ENCODE data around the gene BAAT.

Gene BAAT

DNA sequence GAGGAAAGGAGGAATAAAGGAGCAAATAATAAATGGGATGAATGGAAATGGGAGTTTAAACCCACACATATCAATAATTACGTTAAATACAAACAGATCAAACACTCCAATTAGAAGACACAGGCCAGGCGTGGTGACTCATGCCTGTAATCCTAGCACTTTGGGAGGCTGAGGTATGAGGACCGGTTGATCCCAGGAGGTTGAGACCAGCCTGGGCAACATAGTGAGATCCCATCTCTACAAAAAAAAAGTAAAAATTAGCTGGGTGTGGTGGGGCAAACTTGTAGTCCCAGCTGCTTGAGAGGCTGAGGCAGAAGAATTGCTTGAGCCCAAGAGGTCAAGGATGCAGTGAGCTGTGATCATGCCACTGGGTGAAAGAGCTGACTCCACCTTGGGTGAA is 3.7 kb downstream of the BAAT start:
- DNase-seq (ENCODE audit: extremely low spot score): no peak

DNA sequence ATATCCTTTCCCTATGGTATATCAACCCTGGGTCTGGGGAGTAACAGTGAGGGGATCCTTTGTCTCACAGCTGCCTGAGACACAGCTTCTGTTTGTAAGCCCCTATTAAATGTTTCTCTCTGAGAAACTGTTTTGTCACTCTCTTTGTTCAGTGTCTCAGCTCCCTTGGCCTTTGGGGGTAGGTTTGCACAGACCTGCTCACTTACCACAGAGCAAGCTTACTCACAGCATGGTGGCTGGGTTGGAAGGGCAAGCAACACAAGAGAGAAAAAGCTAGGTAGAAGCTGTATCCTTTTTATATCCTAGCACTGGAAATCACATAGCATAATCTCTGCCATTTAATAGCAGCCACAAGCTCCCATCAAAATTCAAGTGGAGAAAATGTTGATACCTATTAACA is 4.5 kb downstream of the BAAT start:
- no peak for TF ChIP-seq FOXK2 (IDR thresholded peaks at IDR 0.05)
- no peak for TF ChIP-seq FOXM1 (IDR thresholded peaks at IDR 0.05; ENCODE audit: borderline replicate concordance)
- TF ChIP-seq NFRKB (IDR thresholded peaks at IDR 0.05): no peak
- no peak for TF ChIP-seq ARNT (IDR thresholded peaks at IDR 0.05)
- no peak for TF ChIP-seq CTBP1 (IDR thresholded peaks at IDR 0.05; ENCODE audit: borderline replicate concordance)
- TF ChIP-seq ELF4 (IDR thresholded peaks at IDR 0.05): no peak
- POLR2A ChIA-PET: no interaction called here
- CTCF ChIA-PET: no interaction called here
- DNase-seq (ENCODE audit: extremely low spot score): no peak

More for the DNA sequence above, 3.7 kb downstream of the BAAT start:
- ChIA-PET POLR2A (no interaction called here), CTCF (no interaction called here)
- no peak for TF ChIP-seq ZNF384 (IDR thresholded peaks at IDR 0.05)
- no peak for TF ChIP-seq CTBP1 (IDR thresholded peaks at IDR 0.05; ENCODE audit: borderline replicate concordance)
- no peak for TF ChIP-seq FOXA1 (IDR thresholded peaks at IDR 0.05)
- no peak for TF ChIP-seq SUZ12 (IDR thresholded peaks at IDR 0.05)
- TF ChIP-seq HDGF (IDR thresholded peaks at IDR 0.05; ENCODE audit: borderline replicate concordance): no peak
- no peak for TF ChIP-seq FOXK2 (IDR thresholded peaks at IDR 0.05)

DNA sequence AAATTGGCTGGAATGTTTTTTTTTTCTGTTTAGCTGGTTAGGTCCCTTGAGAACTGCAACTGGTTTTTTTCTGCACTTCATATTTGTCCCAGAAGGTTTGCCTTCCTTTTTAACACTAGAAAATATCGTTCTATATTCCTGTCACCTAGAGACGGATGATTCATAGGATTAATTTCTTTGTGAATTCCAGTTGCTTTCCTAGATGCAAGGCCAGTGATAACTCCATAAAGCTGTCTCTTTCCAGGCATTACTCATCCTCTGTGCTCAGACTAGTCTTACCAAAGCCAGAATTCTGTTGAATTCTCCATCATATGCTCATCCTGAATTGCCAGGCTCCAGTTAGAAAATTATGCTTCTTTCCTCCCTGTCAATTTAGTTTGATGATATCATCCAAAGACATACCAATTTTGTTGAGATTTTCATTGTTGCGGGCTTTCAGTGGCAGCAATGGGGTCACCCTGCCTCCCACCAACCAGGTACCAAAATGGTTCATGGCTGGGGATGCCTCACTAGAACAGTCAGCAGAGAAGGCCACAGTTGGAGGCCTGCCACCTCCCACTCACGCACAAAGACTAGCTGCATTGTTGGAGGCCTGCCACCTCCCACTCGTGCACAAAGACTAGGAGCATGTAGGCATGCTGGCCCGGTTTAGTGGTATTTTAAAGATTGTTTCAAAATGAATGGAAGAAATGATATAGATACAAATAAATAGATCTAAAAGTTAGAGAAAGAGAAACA is 8.5 kb downstream of the BAAT start:
- DNase-seq (ENCODE audit: extremely low spot score): no peak
- ChIA-PET POLR2A (interaction anchor here (1.3 kb wide), 1 partner anchor 22 kb away, joined by 4 read pairs; the partner anchor contains the start of genes MRPL50 and ZNF189), CTCF (no interaction called here)
- TF ChIP-seq FOXA1 (IDR thresholded peaks at IDR 0.05): no peak
- no peak for TF ChIP-seq L3MBTL2 (conservative IDR thresholded peaks at IDR 0.05)
- TF ChIP-seq FOXK2 (IDR thresholded peaks at IDR 0.05): no peak
- TF ChIP-seq ELF4 (IDR thresholded peaks at IDR 0.05): no peak
- TF ChIP-seq CTBP1 (IDR thresholded peaks at IDR 0.05; ENCODE audit: borderline replicate concordance): no peak
- TF ChIP-seq HDGF (IDR thresholded peaks at IDR 0.05; ENCODE audit: borderline replicate concordance): no peak
- no peak for TF ChIP-seq BHLHE40 (IDR thresholded peaks at IDR 0.05; ENCODE audit: borderline replicate concordance)
- TF ChIP-seq ZNF384 (IDR thresholded peaks at IDR 0.05): no peak
- no peak for TF ChIP-seq ARNT (IDR thresholded peaks at IDR 0.05)
- no peak for TF ChIP-seq SP1 (IDR thresholded peaks at IDR 0.05)
- no peak for TF ChIP-seq LEF1 (IDR thresholded peaks at IDR 0.05; ENCODE audit: borderline replicate concordance)
- TF ChIP-seq FOXM1 (IDR thresholded peaks at IDR 0.05; ENCODE audit: borderline replicate concordance): no peak
- TF ChIP-seq TARDBP (IDR thresholded peaks at IDR 0.05): no peak
- TF ChIP-seq, protein P1, sequence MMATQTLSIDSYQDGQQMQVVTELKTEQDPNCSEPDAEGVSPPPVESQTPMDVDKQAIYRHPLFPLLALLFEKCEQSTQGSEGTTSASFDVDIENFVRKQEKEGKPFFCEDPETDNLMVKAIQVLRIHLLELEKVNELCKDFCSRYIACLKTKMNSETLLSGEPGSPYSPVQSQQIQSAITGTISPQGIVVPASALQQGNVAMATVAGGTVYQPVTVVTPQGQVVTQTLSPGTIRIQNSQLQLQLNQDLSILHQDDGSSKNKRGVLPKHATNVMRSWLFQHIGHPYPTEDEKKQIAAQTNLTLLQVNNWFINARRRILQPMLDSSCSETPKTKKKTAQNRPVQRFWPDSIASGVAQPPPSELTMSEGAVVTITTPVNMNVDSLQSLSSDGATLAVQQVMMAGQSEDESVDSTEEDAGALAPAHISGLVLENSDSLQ (IDR thresholded peaks at IDR 0.05): no peak
- no peak for TF ChIP-seq NFRKB (IDR thresholded peaks at IDR 0.05)
- TF ChIP-seq SUZ12 (IDR thresholded peaks at IDR 0.05): no peak

DNA sequence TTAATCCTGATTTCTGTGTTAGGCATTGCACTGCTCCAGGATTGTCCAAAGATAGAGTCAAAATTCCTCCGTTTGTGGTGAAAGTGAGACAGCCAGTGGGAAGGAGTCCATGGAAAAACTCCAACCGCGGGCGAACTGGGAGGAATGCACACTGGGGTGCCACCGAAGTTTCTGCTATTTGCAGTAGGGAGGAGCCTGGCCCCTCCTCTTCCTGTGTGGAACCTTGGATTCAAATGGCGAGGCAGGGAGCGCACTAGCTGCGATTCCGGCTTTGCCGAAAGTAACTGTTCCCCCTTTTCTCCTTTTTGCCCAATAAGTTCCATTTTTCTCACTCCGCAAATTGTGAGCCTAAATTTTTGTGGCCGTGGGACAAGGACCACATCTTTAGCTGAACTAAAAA is 9.3 kb downstream of the BAAT start:
- POLR2A ChIA-PET: no interaction called here
- CTCF ChIA-PET: no interaction called here
- TF ChIP-seq LEF1 (IDR thresholded peaks at IDR 0.05; ENCODE audit: borderline replicate concordance) (no peak), ELF4 (IDR thresholded peaks at IDR 0.05) (no peak), ARNT (IDR thresholded peaks at IDR 0.05) (no peak), TARDBP (IDR thresholded peaks at IDR 0.05) (no peak), ZNF384 (IDR thresholded peaks at IDR 0.05) (no peak), HDGF (IDR thresholded peaks at IDR 0.05; ENCODE audit: borderline replicate concordance) (no peak), NFRKB (IDR thresholded peaks at IDR 0.05) (no peak), FOXM1 (IDR thresholded peaks at IDR 0.05; ENCODE audit: borderline replicate concordance) (no peak), SUZ12 (IDR thresholded peaks at IDR 0.05) (no peak), BHLHE40 (IDR thresholded peaks at IDR 0.05; ENCODE audit: borderline replicate concordance) (no peak), SP1 (IDR thresholded peaks at IDR 0.05) (no peak), FOXK2 (IDR thresholded peaks at IDR 0.05) (no peak)
- TF ChIP-seq, protein P1 (IDR thresholded peaks at IDR 0.05): no peak
- DNase-seq (ENCODE audit: extremely low spot score): no peak

DNA sequence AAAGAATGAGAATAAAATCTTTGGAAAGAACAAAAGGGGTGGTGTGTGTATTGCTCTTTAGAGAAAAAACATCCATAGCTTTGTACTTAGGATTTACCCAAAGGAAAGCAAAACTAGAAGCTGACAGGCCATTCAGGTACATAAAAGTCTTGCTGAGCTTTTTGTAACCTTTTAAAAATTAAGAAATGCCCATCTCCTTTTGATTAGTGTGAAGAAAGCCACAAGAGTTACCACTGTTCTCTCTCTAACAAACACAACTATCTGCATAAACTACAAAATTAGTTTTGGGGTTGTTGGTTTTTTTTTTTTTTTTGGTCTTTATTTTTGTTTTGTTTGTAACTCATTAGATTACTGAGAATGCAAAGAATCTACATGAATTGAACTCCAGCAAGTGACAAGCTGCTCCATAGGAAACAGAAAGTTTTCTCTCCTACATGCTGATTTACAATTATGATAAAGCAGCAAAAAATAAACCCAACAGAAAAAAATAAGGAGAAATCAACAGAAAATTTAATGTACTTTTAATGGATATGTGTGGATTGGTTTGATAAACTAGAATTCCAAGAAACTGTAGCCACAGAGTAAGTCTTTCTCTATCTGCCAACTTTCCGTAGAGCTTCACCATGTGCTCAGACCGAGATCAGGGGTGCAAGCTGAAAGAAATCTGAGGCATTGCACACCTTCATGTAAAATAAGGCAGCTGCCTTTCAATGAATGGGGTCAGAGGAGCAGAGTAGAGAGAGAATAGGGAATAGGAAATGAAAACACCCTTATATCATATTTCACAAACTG is 12.3 kb downstream of the BAAT start:
- POLR2A ChIA-PET: no interaction called here
- CTCF ChIA-PET: interaction anchor here (1.2 kb wide), 1 partner anchor 15 kb away, joined by 5 read pairs; no protein-coding TSS in a partner anchor
- TF ChIP-seq TARDBP (IDR thresholded peaks at IDR 0.05) (no peak), L3MBTL2 (conservative IDR thresholded peaks at IDR 0.05) (no peak), ARNT (IDR thresholded peaks at IDR 0.05) (no peak), SP1 (IDR thresholded peaks at IDR 0.05) (no peak), BHLHE40 (IDR thresholded peaks at IDR 0.05; ENCODE audit: borderline replicate concordance) (no peak), CTBP1 (IDR thresholded peaks at IDR 0.05; ENCODE audit: borderline replicate concordance) (no peak), ZNF384 (IDR thresholded peaks at IDR 0.05) (no peak), ELF4 (IDR thresholded peaks at IDR 0.05) (no peak)
- TF ChIP-seq, protein P1 (IDR thresholded peaks at IDR 0.05): no peak
- no peak for DNase-seq (ENCODE audit: extremely low spot score)

DNA sequence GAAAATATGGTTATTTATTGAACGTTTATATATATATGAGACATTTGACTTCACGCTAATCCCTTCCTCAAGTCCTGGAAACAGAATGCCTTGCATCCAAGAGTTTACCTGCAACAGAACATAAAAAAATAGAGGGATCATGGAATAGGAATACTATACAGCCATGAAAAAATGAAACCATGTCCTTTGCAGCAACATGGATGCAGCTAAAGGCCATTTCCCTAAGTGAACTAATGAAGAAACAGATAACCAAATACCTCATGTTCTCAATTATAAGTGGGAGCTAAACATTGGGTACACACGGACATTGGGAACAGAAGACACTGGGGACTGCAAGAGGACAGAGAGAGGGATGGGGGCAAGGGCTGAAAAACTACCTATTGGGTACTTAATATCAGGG is 13.0 kb downstream of the BAAT start:
- no peak for DNase-seq (ENCODE audit: extremely low spot score)
- TF ChIP-seq L3MBTL2 (conservative IDR thresholded peaks at IDR 0.05): no peak
- TF ChIP-seq BHLHE40 (IDR thresholded peaks at IDR 0.05; ENCODE audit: borderline replicate concordance): no peak
- no peak for TF ChIP-seq CTBP1 (IDR thresholded peaks at IDR 0.05; ENCODE audit: borderline replicate concordance)
- no peak for TF ChIP-seq ZNF384 (IDR thresholded peaks at IDR 0.05)
- no peak for TF ChIP-seq FOXM1 (IDR thresholded peaks at IDR 0.05; ENCODE audit: borderline replicate concordance)
- TF ChIP-seq TARDBP (IDR thresholded peaks at IDR 0.05): no peak
- TF ChIP-seq FOXK2 (IDR thresholded peaks at IDR 0.05): no peak
- TF ChIP-seq ARNT (IDR thresholded peaks at IDR 0.05): no peak
- TF ChIP-seq SP1 (IDR thresholded peaks at IDR 0.05): no peak
- TF ChIP-seq NFRKB (IDR thresholded peaks at IDR 0.05): no peak
- no peak for TF ChIP-seq LEF1 (IDR thresholded peaks at IDR 0.05; ENCODE audit: borderline replicate concordance)
- TF ChIP-seq ELF4 (IDR thresholded peaks at IDR 0.05): no peak
- no peak for TF ChIP-seq FOXA1 (IDR thresholded peaks at IDR 0.05)
- TF ChIP-seq, protein P1 (IDR thresholded peaks at IDR 0.05): no peak
- TF ChIP-seq SUZ12 (IDR thresholded peaks at IDR 0.05): no peak
- ChIA-PET POLR2A (no interaction called here), CTCF (no interaction called here)

Data from HEK293T (cell line).